ENCODE measurements around the gene AHSG.

DNA sequence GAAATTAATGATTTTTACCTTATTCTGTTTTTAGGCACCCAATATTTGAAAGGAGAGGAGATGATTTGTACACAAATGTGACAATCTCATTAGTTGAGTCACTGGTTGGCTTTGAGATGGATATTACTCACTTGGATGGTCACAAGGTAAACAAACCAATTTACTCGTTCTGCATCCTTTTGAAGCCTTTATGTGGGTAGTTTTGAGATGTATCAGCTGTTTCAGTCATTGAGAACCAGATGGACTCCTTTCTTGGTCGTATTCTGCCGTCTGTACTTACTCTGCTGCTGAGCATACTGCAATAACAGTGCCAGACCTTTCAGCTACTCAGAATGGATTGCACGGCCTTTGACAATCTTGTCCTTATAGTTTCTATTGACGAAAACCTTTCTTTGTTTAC lies 29.0 kb upstream of the AHSG start:
- TF ChIP-seq, protein P1, sequence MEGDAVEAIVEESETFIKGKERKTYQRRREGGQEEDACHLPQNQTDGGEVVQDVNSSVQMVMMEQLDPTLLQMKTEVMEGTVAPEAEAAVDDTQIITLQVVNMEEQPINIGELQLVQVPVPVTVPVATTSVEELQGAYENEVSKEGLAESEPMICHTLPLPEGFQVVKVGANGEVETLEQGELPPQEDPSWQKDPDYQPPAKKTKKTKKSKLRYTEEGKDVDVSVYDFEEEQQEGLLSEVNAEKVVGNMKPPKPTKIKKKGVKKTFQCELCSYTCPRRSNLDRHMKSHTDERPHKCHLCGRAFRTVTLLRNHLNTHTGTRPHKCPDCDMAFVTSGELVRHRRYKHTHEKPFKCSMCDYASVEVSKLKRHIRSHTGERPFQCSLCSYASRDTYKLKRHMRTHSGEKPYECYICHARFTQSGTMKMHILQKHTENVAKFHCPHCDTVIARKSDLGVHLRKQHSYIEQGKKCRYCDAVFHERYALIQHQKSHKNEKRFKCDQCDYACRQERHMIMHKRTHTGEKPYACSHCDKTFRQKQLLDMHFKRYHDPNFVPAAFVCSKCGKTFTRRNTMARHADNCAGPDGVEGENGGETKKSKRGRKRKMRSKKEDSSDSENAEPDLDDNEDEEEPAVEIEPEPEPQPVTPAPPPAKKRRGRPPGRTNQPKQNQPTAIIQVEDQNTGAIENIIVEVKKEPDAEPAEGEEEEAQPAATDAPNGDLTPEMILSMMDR (IDR thresholded peaks at IDR 0.05), result no peak
- TF ChIP-seq POLR2A (IDR thresholded peaks at IDR 0.05), result no peak
